ENCODE data around the gene TARBP1.

- TF ChIP-seq, protein P1, sequence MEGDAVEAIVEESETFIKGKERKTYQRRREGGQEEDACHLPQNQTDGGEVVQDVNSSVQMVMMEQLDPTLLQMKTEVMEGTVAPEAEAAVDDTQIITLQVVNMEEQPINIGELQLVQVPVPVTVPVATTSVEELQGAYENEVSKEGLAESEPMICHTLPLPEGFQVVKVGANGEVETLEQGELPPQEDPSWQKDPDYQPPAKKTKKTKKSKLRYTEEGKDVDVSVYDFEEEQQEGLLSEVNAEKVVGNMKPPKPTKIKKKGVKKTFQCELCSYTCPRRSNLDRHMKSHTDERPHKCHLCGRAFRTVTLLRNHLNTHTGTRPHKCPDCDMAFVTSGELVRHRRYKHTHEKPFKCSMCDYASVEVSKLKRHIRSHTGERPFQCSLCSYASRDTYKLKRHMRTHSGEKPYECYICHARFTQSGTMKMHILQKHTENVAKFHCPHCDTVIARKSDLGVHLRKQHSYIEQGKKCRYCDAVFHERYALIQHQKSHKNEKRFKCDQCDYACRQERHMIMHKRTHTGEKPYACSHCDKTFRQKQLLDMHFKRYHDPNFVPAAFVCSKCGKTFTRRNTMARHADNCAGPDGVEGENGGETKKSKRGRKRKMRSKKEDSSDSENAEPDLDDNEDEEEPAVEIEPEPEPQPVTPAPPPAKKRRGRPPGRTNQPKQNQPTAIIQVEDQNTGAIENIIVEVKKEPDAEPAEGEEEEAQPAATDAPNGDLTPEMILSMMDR (IDR thresholded peaks at IDR 0.05) = no peak
- TF ChIP-seq POLR2A (IDR thresholded peaks at IDR 0.05) = no peak
These were observed 81.2 kb downstream of the TARBP1 start for GRCh38 chr1:234397732-234398131.

Measured in testis (tissue), 2 donors.